Activated CD4-positive, alpha-beta T cell treated with anti-CD3 and anti-CD28 coated beads for 36 hours (primary cell): Measurements from ENCODE around the gene ABI3BP. TPM values are rescaled to one million over a fixed set of nuclear protein-coding genes. Genes with fewer than 3 reads are reported as not detected.
A peak's percentile ranks its signal among the peaks of the same experiment; 100 is the strongest.

Experiments
- ATAC-seq: fragments of 200-7000 bp; cut with Tn5 transposase; one replicate; pipeline ENCODE4 v1.10.0; 2021; ENCODE audit warnings: mild to moderate bottlenecking, moderate library complexity
- CTCF ChIA-PET: fragments of 350-600 bp; sonication (Branson Sonifier 250); formaldehyde crosslinking; loops from one replicate; lab custom pipeline; 2021; ENCODE audit warnings: antibody characterized with exemption; lab: Charles Lee
- POLR2A ChIA-PET: fragments of 350-600 bp; sonication (Branson Sonifier 250); formaldehyde crosslinking; loops from one replicate; lab custom pipeline; 2021; ENCODE audit warnings: antibody characterized with exemption, inconsistent platforms; lab: Charles Lee
- DNase-seq: peaks from one replicate; pipeline ENCODE4 v3.0.0-alpha.2; 2020
- H3K27ac Mint-ChIP-seq: one replicate; pipeline ENCODE4 v1.8.0; 2021; ENCODE audit warnings: mixed read lengths
- H3K27me3 Mint-ChIP-seq: one replicate; pipeline ENCODE4 v1.8.0; 2021; ENCODE audit warnings: mixed read lengths
- H3K36me3 Mint-ChIP-seq: one replicate; pipeline ENCODE4 v1.8.0; 2021; ENCODE audit warnings: low read depth, mixed read lengths
- H3K4me1 Mint-ChIP-seq: one replicate; pipeline ENCODE4 v1.8.0; 2021; ENCODE audit warnings: mixed read lengths
- H3K4me3 Mint-ChIP-seq: one replicate; pipeline ENCODE4 v1.8.0; 2021; ENCODE audit warnings: mild to moderate bottlenecking, moderate library complexity, mixed read lengths
- H3K9me3 Mint-ChIP-seq: one replicate; pipeline ENCODE4 v1.8.0; 2021; ENCODE audit warnings: low read depth, mixed read lengths
- intact Hi-C, 2 experiments: fragments of 100-400 bp; cut with DNase I in 1 of 2; cut with micrococcal nuclease in 1 of 2; formaldehyde crosslinking; loops; one replicate each; pipeline versions ENCODE4 v1.14.2 to v1.15.1; 2022 to 2024; cut with DNase I, micrococcal nuclease
- total RNA-seq, 2 experiments: library from RNA; stranded (reverse); gene quantifications; one replicate each; pipeline ENCODE4 v1.2.3, GENCODE V29; 2021

The ABI3BP gene
- total RNA-seq, 2 experiments from 2014 or later, result not detected

DNA sequence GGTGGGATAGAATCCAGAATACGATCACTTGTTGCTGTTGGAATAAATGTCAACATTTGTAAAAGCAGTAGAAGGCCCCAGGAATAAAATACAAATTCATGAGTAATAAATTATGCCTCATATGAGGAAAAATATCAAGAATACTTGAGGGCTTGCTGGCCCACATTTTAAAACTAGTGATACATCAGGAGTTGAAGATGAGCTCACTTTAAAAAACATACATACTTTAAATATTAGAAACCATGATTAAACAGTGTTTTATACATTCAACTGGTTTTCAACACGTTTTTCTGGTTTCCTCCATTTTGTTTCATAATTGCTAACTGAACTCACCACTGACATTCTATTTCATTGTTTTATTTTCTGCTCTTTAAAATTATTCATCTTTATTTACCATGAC is 142.5 kb downstream of the ABI3BP start:
- Mint-ChIP-seq H3K27me3 (no peaks in the 10 kb centered on the region), H3K27ac (no peak overlapping the region)

DNA sequence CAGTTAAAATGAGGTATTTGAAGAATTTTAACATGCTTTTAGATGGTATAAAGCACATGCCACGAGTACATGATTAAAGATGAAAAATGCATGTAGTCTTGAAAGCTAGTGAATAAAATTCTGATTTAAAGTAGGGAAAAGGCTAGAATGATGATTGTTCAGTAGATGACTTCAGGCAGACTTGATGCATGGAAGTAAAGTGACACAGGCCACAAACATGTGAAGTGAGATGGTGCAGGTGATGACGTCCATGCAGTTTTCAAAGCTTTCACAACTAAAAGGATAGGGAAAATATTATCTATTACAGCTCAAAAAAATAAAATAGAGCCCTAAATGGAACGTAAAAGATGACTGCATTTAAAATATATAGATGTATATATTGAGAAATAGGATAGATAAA is 143.1 kb downstream of the ABI3BP start:
- Mint-ChIP-seq H3K27me3 (no peaks in the 10 kb centered on the region), H3K4me1 (peaks cover 4% of the 10 kb centered on the region), H3K4me3 (no peak overlapping the region), H3K27ac (no peak overlapping the region), H3K36me3 (no peaks in the 10 kb centered on the region), H3K9me3 (no peaks in the 10 kb centered on the region)
- ChIA-PET POLR2A (no interaction called here), CTCF (no interaction called here)
- no peak for ATAC-seq
- no peak for DNase-seq
- intact Hi-C loops, result no loop called here

More for the DNA sequence above, 142.5 kb downstream of the ABI3BP start:
- ChIA-PET CTCF (no interaction called here), POLR2A (no interaction called here)
- Mint-ChIP-seq H3K9me3 (no peaks in the 10 kb centered on the region), H3K36me3 (no peaks in the 10 kb centered on the region), H3K4me1 (peaks cover 4% of the 10 kb centered on the region), H3K4me3 (no peak overlapping the region)
- ATAC-seq, result no peak
- intact Hi-C loops, result no loop called here
- DNase-seq, result no peak

DNA sequence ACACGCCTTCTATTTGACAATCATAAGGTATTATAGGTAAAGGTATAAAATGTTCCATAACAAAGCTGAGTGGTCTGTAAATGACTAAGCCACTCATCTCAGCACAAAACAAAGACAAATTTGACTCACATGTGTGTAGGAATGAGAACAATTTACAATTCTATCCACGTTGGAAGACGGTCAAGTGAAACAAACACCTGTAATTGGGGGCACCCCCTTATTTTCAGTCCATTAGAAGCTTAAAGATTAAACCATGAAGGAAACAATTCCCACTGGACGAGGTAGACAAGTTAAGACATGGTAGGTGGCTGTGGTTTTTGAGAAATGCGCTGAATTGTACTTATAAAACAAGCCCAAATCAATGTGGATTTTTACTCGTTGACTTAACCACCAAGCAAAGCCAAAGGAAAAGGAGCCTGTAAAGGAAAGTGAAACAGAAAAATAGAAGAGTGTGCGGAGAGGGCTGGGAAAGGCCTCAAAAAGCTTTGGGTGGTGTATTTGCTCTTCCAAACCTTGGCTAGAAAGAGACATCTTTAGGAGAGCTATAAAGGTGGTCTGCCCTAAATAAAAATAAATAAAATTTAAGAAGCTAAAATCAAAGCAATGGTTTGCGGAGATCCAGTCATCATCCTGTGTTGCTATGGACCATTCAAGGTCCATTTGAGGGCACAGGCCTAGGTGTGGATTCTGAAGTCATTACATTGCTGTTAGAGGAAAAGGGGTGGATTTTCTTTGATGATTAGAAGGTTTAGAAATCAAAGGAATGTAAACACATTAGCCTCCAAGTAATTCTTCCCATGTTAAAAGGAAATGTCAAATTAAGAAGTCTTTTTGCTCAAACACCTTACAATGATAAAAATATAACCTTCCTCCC is 148.9 kb downstream of the ABI3BP start:
- Mint-ChIP-seq H3K36me3 (no peaks in the 10 kb centered on the region), H3K4me3 (no peak overlapping the region)
- CTCF ChIA-PET, result interaction anchor here (0.6 kb wide), 1 partner anchor 9 kb away, joined by 3 read pairs; no protein-coding TSS in a partner anchor

DNA sequence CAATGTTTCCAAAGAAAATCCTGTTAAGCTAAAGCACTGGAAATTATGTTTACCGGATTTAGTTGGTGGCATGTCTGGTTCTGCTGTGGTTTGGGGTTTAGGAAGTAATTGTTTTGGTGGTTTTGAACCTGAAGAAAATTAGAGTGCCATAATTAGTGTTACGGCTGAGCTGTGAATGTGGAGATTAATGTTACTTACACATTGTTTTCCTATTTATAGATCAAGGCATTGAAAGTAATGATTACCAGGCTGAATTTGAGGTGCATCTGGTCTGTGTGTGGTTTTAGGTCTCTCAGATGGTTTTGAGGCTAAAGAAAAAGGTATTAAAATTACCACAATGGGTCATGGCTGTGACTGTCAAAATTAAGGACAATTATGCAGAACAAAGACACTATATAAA is 155.1 kb downstream of the ABI3BP start:
- no peaks in the 10 kb centered on the region for H3K9me3 Mint-ChIP-seq
- H3K4me1 Mint-ChIP-seq, result peaks cover 3% of the 10 kb centered on the region
- ATAC-seq, result no peak
- H3K27ac Mint-ChIP-seq, result no peak overlapping the region
- CTCF ChIA-PET, result no interaction called here
- H3K4me3 Mint-ChIP-seq, result no peak overlapping the region
- no peak for DNase-seq
- POLR2A ChIA-PET, result no interaction called here
- peaks cover 25% of the 10 kb centered on the region for H3K27me3 Mint-ChIP-seq
- intact Hi-C loops, result no loop called here
- H3K36me3 Mint-ChIP-seq, result no peaks in the 10 kb centered on the region

More for the DNA sequence above, 148.9 kb downstream of the ABI3BP start:
- ATAC-seq (no peak), DNase-seq (no peak)
- no peak overlapping the region for H3K27ac Mint-ChIP-seq
- POLR2A ChIA-PET, result no interaction called here
- H3K27me3 Mint-ChIP-seq, result peaks cover 7% of the 10 kb centered on the region
- no peaks in the 10 kb centered on the region for H3K9me3 Mint-ChIP-seq
- peaks cover 5% of the 10 kb centered on the region for H3K4me1 Mint-ChIP-seq
- intact Hi-C loops, result no loop called here

DNA sequence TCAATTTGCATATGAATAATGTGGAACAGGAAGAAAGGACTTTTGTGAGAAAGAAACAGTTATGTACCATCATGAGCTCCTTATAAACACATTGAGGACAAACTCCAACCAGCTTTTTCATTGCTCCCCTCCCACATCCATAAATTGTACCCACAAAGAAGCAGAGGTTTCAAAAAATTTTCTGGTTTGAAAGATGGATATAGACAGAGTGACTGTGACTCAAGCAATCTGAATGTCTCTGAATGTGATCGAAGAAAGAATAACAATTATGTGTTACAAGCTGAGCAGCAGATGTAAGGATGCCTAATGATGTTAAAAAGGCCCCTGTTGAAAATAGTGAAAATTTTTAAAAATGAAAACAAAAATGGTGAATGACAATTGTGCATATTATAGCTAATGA is 156.6 kb downstream of the ABI3BP start:
- POLR2A ChIA-PET, result no interaction called here
- ATAC-seq, result no peak
- H3K4me1 Mint-ChIP-seq, result no peaks in the 10 kb centered on the region

DNA sequence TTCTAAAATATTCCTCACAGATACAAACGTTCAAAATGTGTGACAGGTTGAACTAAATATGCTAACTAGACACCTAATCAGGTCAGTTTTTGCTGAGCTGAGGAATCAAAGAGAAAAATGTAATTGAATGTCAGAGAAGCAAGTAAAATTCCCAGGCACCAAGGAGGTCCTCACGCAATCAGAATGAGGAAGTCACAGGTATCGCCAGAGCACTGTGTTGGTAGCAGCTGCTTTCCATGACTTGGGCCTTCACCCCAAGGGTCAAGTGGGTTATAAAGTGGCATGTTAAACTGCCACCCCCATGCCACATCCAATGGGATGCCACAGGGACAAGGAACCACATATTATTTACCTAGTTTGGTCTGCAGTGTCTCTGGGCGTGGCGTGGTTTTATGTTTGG is 158.9 kb downstream of the ABI3BP start:
- CTCF ChIA-PET, result no interaction called here
- H3K27ac Mint-ChIP-seq, result no peak overlapping the region
- ATAC-seq, result no peak
- no peaks in the 10 kb centered on the region for H3K9me3 Mint-ChIP-seq
- no peaks in the 10 kb centered on the region for H3K36me3 Mint-ChIP-seq
- POLR2A ChIA-PET, result no interaction called here
- H3K4me1 Mint-ChIP-seq, result no peaks in the 10 kb centered on the region
- peaks cover 27% of the 10 kb centered on the region for H3K27me3 Mint-ChIP-seq
- intact Hi-C loops, result no loop called here
- no peak for DNase-seq
- no peak overlapping the region for H3K4me3 Mint-ChIP-seq

More for the DNA sequence above, 156.6 kb downstream of the ABI3BP start:
- no peak for DNase-seq
- Mint-ChIP-seq H3K4me3 (no peak overlapping the region), H3K9me3 (no peaks in the 10 kb centered on the region), H3K27me3 (peaks cover 26% of the 10 kb centered on the region), H3K36me3 (no peaks in the 10 kb centered on the region), H3K27ac (no peak overlapping the region)
- CTCF ChIA-PET, result interaction anchor here (0.9 to 1.2 kb wide), 2 partner anchors 19 to 365 kb away, joined by 3 read pairs; no protein-coding TSS in a partner anchor
- intact Hi-C loops, result no loop called here

DNA sequence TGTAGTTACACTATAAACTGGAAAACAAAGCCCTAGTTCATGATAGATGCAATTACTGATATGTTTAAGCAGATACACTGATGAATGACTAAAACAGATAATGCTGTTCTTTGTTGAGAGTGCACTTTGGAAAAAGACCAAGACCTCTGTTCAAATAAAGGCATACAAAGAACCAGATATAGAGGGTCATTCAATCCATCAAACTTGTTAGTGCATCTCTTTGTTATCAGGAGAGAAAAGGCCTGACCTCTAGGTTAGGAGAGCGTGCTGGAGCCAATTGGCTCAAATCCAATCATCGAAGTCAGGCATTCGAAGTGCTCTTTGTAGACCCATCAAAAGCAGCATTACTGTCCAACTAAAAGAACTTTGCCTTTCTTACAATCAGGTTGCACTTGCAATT is 159.7 kb downstream of the ABI3BP start:
- no peaks in the 10 kb centered on the region for H3K4me1 Mint-ChIP-seq
- no peak overlapping the region for H3K4me3 Mint-ChIP-seq
- intact Hi-C loops, result no loop called here
- CTCF ChIA-PET, result no interaction called here
- DNase-seq (no peak), ATAC-seq (no peak)
- no peaks in the 10 kb centered on the region for H3K36me3 Mint-ChIP-seq
- H3K27me3 Mint-ChIP-seq, result peaks cover 25% of the 10 kb centered on the region
- no peak overlapping the region for H3K27ac Mint-ChIP-seq
- no peaks in the 10 kb centered on the region for H3K9me3 Mint-ChIP-seq
- POLR2A ChIA-PET, result no interaction called here

DNA sequence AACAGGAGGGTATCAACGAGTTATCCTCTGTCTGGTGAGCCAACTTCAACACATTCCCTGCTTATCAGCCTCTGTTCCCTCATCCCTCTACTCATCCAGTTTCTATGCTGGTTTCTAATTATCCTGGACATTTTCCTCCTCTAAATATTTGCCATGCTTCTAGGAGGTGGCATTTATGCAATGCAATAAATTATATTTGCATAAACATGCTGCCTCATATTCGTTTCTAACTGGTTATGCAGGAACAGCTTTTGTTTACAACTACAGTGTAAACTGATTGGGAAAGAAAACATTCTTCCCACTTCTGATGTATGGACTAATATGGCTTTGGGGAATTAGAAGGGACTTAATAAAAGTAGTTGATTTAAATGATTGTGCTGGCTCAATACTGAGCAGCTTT is 161.6 kb downstream of the ABI3BP start:
- POLR2A ChIA-PET, result no interaction called here
- no peaks in the 10 kb centered on the region for H3K9me3 Mint-ChIP-seq
- DNase-seq, result no peak
- CTCF ChIA-PET, result interaction anchor here (0.6 kb wide), 1 partner anchor 367 kb away, joined by 3 read pairs; no protein-coding TSS in a partner anchor
- ATAC-seq, result no peak
- H3K27ac Mint-ChIP-seq, result no peak overlapping the region
- H3K4me3 Mint-ChIP-seq, result no peak overlapping the region
- intact Hi-C loops, result no loop called here
- H3K4me1 Mint-ChIP-seq, result no peaks in the 10 kb centered on the region
- no peaks in the 10 kb centered on the region for H3K36me3 Mint-ChIP-seq
- peaks cover 25% of the 10 kb centered on the region for H3K27me3 Mint-ChIP-seq

DNA sequence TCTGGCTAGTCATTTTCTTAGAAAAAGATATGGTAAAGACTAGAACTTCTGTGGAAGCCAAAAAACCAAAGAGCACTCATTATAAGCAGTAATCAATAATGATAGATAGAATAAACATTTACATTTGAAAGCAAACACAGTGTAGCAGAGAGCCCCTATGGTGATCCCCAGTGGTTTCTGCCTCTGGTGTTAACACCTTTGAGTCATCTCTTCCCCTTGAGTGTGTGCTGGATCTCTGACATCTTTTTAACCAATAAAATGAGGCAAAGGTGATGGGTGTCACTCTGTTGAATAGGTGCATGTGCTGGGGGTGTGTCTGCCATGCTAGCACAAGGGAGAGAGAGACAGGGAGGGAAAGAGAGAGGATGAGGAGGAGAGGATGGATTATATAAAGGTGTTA is 162.3 kb downstream of the ABI3BP start:
- CTCF ChIA-PET, result no interaction called here
- POLR2A ChIA-PET, result no interaction called here
- H3K36me3 Mint-ChIP-seq, result no peaks in the 10 kb centered on the region
- no peaks in the 10 kb centered on the region for H3K4me1 Mint-ChIP-seq
- H3K27ac Mint-ChIP-seq, result no peak overlapping the region
- intact Hi-C loops, result no loop called here
- ATAC-seq (peak; percentile 74), DNase-seq (peak; percentile 10)
- H3K27me3 Mint-ChIP-seq, result peaks cover 28% of the 10 kb centered on the region
- no peaks in the 10 kb centered on the region for H3K9me3 Mint-ChIP-seq
- no peak overlapping the region for H3K4me3 Mint-ChIP-seq

DNA sequence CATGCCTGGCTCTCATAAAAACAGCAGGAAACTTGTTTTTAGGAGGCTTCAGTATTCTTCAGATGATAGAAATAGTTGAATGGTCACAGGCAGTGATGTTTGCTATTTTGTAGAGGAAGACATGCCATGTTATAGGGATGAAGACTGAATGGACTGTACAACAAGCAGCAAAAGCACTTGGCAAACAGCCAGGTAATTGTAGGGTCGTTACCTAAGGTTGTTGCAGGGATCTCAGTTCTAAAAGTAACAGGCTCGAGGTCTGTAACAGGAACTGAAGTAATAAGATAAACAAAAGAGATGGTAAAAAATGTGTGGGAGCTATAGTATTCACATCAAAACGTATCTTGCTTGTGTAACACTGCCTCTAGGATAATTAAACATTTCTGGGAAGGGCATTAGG is 167.6 kb downstream of the ABI3BP start:
- Mint-ChIP-seq H3K27ac (no peak overlapping the region), H3K4me3 (no peak overlapping the region), H3K36me3 (no peaks in the 10 kb centered on the region), H3K4me1 (no peaks in the 10 kb centered on the region), H3K9me3 (no peaks in the 10 kb centered on the region), H3K27me3 (peaks cover 23% of the 10 kb centered on the region)
- no peak for DNase-seq
- ChIA-PET CTCF (no interaction called here), POLR2A (no interaction called here)
- ATAC-seq, result no peak
- intact Hi-C loops, result no loop called here

DNA sequence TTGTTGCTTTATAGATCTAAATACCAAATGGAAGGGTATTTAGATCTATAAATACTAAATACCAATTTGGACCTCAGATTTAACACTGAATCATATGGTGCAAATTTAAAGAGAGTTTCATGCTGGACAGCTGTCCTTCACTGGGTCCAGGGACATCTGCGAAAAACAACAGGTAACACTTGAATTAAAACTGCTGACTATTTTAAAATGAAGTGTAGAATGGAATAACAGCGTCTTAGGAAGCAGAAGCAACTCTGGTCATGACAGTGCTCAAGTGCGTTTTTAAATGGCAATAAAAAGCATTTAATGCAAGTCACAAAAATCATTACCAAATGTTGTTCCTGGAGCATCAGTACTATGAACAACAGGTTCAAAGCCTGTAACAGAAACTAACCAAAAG is 177.6 kb downstream of the ABI3BP start:
- ChIA-PET POLR2A (no interaction called here), CTCF (no interaction called here)
- H3K4me3 Mint-ChIP-seq, result no peak overlapping the region
- DNase-seq, result no peak
- H3K4me1 Mint-ChIP-seq, result peaks cover 8% of the 10 kb centered on the region
- H3K27me3 Mint-ChIP-seq, result peaks cover 22% of the 10 kb centered on the region
- H3K36me3 Mint-ChIP-seq, result no peaks in the 10 kb centered on the region
- H3K9me3 Mint-ChIP-seq, result no peaks in the 10 kb centered on the region
- intact Hi-C loops, result no loop called here
- no peak overlapping the region for H3K27ac Mint-ChIP-seq
- ATAC-seq, result no peak

DNA sequence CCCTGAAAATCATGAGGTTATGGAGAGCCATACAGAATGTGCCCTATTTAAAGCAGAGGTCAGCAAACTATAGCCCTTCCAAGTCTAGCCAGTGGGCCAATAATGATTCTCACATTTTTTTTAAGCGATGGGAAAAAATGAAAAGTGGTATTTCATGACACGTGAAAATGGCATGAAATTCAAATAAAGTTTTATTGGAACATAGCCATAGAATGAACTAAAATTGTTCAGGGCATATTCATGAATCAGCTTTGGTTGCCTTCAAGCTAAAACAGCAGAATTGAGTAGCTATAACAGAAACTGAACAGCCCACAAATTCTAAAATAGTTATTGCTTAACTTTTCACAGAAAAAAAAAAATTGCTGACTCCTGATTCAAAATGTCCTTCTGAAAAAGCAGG is 179.4 kb downstream of the ABI3BP start:
- DNase-seq, result no peak
- H3K9me3 Mint-ChIP-seq, result no peaks in the 10 kb centered on the region
- no peak overlapping the region for H3K27ac Mint-ChIP-seq
- H3K36me3 Mint-ChIP-seq, result no peaks in the 10 kb centered on the region
- ATAC-seq, result no peak
- ChIA-PET POLR2A (no interaction called here), CTCF (no interaction called here)
- peaks cover 23% of the 10 kb centered on the region for H3K27me3 Mint-ChIP-seq
- no peak overlapping the region for H3K4me3 Mint-ChIP-seq
- H3K4me1 Mint-ChIP-seq, result peaks cover 8% of the 10 kb centered on the region
- intact Hi-C loops, result no loop called here
